Right kidney (tissue), 1 donor: ENCODE results near the gene PCK2.

Experiments used
- DNase-seq: peaks from one replicate; pipeline ENCODE4 v3.0.0-alpha.2; 2016

The PCK2 gene

GRCh38 chr14:24137529-24138395 is 43.7 kb downstream of the PCK2 start:
- DNase-seq = no peak

GRCh38 chr14:24138396-24139271 is 44.5 kb downstream of the PCK2 start:
- DNase-seq = no peak

GRCh38 chr14:24139272-24139934 is 45.3 kb downstream of the PCK2 start:
- DNase-seq = no peak

GRCh38 chr14:24141097-24141880 is 47.2 kb downstream of the PCK2 start, which contains the start of gene EMC9:
Gene EMC9, minus strand, starts transcription at chr14:24141591. Its CDS starts 287 bp downstream, at chr14:24141304.
- peak; percentile 95 for DNase-seq

- no peak for DNase-seq
Observed at GRCh38 chr14:24143511-24143910, 49.4 kb downstream of the PCK2 start.

- no peak for DNase-seq
Observed at GRCh38 chr14:24144451-24144850, 50.3 kb downstream of the PCK2 start.

- DNase-seq = no peak
Observed at GRCh38 chr14:24145219-24145618, 51.1 kb downstream of the PCK2 start.

- peak; percentile 80 for DNase-seq
Observed at GRCh38 chr14:24145690-24146452, 51.8 kb downstream of the PCK2 start.

- peak; percentile 80 for DNase-seq
Observed at GRCh38 chr14:24146453-24146977, 52.4 kb downstream of the PCK2 start, which contains the start of gene PSME2. Gene PSME2, minus strand, starts transcription at chr14:24146610. Its CDS starts 29 bp downstream, at chr14:24146581.

GRCh38 chr14:24146978-24147760 is 53.1 kb downstream of the PCK2 start, which contains the start of gene RNF31:
Gene RNF31, plus strand, starts transcription at chr14:24147498. Its CDS starts 201 bp downstream, at chr14:24147699.
- DNase-seq = peak; percentile 98

GRCh38 chr14:24147761-24148428 is 53.8 kb downstream of the PCK2 start:
- no peak for DNase-seq

GRCh38 chr14:24149302-24149969 is 55.3 kb downstream of the PCK2 start:
- DNase-seq = no peak

- no peak for DNase-seq
Observed at GRCh38 chr14:24150061-24150460, 56.0 kb downstream of the PCK2 start.

- no peak for DNase-seq
Observed at GRCh38 chr14:24150567-24150966, 56.5 kb downstream of the PCK2 start.

GRCh38 chr14:24150993-24151392 is 56.9 kb downstream of the PCK2 start:
- DNase-seq = no peak

GRCh38 chr14:24151404-24152080 is 57.4 kb downstream of the PCK2 start:
- DNase-seq = no peak
